ENCODE data around the gene CASKIN2.

DNA sequence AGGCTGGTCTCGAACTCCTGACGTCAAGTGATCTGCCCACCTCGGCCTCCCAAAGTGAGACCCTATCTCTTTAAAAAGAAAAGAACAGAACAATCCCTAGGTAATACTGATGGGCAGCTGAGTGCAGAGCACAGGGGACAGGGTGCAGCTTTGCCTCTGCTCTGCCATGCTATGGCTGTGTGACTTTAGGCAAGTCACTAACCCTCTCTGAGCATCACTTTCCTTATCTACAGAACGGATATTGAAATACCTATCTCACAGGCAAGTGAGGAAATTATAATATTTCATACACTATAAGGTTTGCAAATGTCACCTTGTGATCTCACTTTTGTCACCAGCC is 4.1 kb downstream of the CASKIN2 start:
- TF ChIP-seq, protein P1, sequence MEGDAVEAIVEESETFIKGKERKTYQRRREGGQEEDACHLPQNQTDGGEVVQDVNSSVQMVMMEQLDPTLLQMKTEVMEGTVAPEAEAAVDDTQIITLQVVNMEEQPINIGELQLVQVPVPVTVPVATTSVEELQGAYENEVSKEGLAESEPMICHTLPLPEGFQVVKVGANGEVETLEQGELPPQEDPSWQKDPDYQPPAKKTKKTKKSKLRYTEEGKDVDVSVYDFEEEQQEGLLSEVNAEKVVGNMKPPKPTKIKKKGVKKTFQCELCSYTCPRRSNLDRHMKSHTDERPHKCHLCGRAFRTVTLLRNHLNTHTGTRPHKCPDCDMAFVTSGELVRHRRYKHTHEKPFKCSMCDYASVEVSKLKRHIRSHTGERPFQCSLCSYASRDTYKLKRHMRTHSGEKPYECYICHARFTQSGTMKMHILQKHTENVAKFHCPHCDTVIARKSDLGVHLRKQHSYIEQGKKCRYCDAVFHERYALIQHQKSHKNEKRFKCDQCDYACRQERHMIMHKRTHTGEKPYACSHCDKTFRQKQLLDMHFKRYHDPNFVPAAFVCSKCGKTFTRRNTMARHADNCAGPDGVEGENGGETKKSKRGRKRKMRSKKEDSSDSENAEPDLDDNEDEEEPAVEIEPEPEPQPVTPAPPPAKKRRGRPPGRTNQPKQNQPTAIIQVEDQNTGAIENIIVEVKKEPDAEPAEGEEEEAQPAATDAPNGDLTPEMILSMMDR (IDR thresholded peaks at IDR 0.05) = no peak
- TF ChIP-seq POLR2A (IDR thresholded peaks at IDR 0.05) = no peak
